ENCODE measurements around the gene MICAL3.

DNA sequence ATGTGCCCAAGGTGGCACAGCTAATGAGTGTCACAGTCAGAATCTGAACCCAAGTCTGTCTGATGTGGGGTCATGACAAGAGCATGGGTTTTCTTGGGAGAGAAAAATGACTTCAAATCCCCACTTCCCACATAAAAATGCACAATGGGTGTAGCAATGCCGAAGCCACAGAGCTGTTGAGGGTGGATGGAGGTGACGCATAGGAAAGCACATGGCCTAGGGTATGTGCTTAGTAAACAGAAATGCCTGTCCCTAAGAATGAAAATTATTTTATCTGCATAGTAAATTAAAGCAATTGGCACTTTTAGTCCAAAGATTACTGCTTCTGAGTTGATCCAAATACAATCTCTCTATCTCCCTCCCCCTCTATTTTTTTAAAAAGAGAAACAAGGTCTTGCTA is 10.9 kb downstream of the MICAL3 start:
- no peak for TF ChIP-seq CEBPB (IDR thresholded peaks at IDR 0.05)
- no peak for TF ChIP-seq MAZ (IDR thresholded peaks at IDR 0.05; ENCODE audit: borderline replicate concordance, low read depth, low read length)
